HG03196 (cell line): Measurements from ENCODE around the gene LMF1.
"Not testable (repeated sequence)": the region's sequence is repeated elsewhere in the genome, so short reads cannot be mapped to it uniquely, and the experiment has no call there.

Experiments
- ATAC-seq: cut with Tn5 transposase; IDR thresholded peaks from one replicate; pipeline ENCODE4 v1.9.1; 2021; ENCODE audit not compliant: unreplicated experiment

The LMF1 gene

DNA sequence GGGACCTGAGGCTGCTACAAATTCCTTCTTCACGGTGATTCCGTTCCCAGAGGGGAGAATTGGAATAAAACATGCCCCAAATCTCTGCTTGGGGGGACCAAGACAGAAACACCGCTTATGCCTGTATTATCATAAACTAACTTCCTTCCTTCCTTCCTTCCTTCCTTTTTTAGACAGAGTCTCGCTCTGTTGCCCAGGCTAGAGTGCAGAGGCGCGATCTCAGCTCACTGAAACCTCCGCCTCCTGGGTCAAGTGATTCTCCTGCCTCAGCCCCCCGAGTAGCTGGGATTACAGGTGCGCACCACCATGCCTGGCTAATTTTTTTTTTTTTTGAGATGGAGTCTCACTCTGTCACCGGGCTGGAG, 150.8 kb downstream of the LMF1 start:
- not testable (repeated sequence) for ATAC-seq

DNA sequence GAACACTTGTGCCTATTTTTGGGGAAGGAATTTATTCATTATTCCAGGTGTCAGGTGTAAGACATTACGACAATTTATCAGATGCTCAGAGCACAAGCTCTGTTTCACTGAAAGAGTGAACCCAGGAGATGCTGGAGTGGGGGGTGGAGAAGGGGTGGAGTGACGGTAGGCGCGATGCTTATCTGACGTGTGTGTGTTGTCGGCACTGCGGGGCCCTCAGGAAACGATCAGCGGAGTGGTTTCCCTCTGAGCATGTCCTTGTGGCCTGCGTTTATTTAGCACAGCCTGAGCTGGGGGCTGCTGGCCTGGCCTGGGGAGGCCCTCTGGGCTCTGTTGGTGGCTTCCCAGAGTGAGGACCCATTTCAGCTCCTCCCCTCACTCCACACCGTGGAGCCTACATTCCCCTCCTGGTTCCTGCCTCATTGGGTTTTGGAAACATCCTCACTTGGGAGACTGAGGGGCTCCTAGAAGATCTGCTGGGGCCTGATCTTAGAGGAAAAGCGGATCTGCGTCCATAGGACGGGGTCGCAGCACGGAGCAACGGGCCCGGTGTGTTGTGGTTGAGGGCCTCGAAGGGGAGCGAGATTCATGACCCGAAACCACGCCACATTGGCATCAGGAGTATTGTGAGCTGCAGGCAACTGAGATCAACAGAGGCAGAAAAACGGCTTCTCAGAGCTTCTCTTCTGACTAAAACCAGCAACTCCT, 151.3 kb downstream of the LMF1 start:
- ATAC-seq: no peak

DNA sequence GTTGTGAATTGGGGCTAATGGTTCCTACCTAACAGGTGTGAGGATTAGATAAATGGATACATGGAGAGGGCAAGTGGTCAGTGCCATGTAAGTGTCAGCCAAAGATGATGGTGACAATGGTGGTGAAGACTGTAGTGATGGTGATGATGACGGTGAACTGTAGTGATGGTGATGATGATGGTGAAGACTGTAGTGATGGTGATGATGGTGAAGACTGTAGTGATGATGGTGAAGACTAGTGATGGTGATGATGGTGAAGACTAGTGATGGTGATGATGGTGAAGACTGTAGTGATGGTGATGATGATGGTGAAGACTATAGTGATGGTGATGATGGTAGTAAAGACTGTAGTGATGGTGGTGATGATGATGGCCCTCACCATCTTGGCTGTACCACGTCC, 152.2 kb downstream of the LMF1 start:
- ATAC-seq: no peak

DNA sequence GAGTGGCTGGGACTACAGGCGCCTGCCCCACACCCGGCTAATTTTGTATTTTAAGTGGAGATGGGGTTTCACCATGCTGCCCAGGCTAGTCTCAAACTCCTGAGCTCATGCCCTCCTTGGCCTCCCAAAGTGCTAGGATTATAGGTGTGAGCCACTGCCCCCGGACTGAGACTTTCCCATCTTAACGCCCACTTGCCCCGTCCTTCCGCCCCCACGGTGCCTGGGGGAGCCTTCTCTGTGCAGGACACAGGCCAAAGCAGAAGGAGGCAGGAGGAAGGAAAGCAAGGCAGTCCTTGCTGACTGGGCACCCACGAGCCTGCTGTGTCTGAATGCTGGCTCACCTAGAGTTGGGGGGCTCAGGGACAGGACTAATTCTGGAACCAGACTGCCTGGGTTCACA, 152.7 kb downstream of the LMF1 start:
- no peak for ATAC-seq

DNA sequence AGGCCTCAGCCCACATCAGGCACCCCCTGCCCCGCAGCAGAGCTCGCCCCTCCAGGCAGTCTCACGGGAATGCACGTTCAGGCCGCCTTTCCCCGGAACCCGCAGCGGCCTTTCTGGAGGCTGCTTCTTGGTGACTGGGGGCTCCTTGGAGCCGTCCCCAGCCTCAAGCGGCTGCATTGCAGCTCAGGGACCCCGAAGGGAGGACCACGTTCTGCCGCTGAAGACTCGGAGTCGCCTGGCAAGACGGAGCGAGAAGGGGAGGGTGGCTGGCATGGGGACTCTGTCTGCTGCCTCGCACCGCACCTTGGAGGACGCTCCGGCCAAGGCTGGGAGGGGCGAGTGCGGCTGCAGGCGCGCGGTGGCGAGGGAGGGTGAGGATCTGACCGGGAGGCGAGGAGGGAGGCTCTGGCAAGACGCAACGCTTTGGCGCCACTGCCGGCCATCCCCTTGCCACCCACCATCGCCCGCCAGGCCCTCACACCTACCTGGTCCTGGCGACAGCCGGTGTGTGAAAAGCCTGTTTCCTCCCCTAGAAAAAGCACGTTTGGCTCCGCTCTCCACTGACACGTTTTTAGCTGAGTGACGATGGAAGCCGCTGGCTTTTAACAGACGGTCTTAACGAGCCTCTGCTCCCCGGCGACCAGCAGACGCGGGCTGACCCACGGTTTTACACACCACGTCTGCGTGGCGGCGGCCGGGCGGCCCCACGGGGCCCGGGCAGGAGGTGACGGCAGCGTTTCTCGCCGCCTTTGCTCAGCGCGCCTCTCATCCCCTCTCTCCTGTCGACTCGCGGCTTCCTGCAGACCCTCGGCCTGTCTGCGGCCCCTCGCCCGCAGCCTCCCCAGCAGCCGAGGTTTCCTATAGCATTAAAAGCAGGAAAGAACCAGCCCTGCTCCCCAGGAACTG, 153.5 kb downstream of the LMF1 start:
- no peak for ATAC-seq

DNA sequence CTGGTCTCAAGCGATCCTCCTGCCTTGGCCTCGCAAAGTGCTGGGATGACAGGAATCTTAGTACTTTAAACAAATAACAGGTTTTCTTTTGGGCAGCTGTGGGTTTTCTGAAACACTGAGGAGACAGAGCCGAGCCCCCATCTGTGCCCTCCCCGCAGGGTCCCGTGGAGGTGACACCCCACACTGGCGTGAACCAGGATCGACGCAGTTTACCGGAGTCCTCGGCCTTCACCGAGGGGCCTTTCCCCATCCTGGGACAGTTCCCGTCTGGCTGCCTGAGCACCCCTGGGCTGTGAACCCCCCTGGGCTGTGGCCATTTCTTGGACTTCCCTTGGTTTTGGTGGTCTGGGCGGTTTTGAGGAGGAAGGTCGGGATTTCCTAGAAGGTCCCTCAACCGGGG, 154.9 kb downstream of the LMF1 start:
- ATAC-seq: no peak

DNA sequence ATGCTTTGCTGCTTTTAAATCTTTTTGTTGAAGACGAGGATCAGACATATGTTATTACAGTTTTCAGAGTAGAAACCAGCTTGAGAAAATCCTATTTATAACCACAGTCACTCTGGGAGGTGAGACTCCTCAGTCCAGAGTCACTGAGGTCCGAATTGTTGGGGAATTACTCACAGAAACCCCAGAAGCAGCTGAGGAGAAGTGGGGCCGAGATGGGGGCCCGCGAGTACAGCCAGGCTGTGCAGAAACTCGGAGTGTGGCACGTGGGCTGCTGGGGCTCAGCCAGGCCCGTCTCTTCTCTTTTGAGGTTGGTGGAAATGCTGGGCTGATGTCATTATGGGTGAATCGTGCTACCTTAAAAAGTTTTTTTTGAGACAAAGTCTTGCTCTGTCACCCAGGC, 155.8 kb downstream of the LMF1 start:
- no peak for ATAC-seq

DNA sequence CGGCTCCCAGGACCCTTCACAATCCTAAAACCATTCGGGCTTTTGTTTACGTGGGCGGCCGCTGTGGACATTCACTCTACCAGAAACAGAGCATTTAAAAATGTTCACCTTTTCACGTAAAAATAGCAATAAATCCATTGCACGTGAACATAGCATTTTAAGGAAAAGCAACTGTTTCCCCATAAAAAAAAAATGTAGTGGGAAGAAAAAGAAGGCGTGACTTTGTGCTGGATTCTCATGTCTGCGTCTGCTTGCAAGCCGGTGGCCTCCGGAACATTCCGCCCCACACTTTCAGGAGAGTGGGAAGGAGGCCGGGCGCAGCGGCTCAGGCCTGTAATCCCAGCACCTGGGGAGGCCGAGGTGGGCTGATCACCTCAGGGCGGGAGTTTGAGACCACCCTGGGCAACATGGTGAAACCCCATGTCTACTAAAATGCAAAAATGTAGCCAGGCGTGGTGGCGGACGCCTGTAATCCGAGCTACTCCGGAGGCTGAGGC, 156.8 kb downstream of the LMF1 start:
- no peak for ATAC-seq

DNA sequence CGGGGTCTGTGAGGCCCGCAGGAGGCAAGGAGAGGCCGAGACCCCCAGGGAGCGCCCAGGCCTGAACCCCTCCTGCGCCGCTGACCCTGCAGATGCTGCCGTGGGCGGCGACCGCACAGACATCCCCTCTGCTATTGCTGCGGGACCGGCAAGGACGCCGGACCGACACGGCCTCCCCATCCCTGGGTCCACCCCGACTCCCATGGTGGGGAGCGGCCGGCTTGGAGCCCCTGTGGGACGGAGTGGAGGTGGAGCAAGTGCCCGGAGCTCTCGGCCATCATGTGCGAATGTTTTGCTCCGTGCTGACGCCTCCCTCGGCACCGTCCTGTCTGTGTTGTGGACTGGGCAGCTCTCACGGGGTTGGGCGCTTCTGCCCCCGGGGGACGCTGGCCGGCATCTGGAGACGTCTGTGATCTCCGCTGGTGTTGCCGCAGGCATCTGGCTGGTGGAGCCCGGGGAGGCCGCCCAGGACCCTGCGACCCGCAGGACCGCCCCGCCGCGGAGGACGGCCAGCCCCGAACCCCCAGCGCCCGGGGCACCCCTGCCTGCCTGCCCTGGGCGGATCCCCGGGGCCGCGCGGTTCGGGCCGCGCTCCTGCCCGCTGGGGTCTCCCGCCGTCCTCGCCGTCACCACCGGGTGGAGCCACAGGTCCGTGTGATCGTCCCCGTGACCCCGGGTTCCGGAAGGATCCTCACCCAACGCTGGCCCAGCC, 157.4 kb downstream of the LMF1 start:
- ATAC-seq: no peak

DNA sequence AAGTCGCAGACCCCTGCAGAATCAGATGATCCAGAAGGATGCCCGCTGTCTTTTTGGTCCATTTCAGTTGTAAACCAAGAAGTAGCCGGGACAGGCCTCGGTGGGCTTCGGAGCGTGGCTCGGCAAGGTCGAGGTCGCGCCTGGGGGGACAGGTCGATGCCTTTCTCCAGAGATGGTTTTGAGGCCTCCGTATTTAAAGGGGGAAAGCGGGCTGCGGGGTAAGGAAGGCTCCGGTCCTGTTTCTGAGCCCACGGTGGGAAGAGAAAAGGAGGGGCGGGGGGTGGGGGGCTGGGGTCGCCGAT, 162.7 kb downstream of the LMF1 start:
- ATAC-seq: no peak

DNA sequence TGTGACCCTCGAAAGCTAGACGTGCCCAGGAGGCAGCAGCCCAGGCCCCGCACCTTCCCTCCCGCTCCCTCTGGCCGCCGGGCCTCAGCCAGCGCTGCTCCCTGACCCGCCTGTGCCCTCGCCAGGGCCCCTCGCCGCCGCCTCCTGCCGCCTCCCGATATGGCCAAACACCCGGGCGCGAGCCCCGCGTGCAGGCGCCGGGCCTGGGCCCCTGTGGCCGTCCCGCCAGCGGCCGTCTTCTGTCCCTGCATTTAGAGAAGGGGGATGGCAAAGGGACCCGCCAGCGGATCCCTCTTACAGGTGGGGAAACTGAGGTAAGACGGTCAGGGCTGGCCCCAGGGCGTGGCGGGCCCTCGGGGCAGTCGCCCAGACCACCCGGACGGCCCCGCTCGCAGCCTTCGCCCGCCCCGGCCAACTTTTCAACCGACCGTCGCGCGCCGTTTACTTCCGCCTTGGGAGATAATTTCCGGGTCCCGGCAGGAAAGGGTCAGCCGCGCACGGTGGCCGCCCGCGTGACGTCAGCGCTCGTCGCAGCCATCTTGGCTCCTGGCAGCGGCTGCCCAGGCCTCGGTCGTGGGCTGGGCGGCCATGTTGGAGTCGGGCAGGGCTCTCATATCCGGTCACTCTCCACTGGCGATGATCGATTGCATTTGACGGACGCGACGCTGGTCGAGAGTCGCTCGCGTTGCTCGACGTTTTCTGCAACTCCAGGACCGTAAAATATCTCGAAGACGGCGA, 163.3 kb downstream of the LMF1 start:
- ATAC-seq: peak; percentile 85

DNA sequence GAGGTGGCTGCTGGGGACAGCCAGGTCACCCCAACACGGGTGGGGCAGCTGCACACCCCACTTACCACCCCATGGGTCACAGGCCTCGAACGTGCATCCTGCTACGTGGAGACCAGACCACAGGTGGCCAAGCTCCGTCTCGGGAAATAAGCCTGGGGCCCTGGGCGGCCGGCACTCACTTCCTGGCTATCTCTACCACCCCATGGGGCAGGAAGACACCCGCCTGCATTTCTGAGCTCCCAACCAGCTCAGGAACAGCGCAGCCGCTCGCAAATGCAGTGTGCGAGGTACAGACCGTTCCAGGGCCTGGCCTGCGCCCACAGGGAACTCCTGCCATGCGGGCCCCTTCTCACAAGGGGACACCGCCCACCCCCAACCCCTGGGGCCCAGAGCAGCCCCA, 165.3 kb downstream of the LMF1 start:
- no peak for ATAC-seq

DNA sequence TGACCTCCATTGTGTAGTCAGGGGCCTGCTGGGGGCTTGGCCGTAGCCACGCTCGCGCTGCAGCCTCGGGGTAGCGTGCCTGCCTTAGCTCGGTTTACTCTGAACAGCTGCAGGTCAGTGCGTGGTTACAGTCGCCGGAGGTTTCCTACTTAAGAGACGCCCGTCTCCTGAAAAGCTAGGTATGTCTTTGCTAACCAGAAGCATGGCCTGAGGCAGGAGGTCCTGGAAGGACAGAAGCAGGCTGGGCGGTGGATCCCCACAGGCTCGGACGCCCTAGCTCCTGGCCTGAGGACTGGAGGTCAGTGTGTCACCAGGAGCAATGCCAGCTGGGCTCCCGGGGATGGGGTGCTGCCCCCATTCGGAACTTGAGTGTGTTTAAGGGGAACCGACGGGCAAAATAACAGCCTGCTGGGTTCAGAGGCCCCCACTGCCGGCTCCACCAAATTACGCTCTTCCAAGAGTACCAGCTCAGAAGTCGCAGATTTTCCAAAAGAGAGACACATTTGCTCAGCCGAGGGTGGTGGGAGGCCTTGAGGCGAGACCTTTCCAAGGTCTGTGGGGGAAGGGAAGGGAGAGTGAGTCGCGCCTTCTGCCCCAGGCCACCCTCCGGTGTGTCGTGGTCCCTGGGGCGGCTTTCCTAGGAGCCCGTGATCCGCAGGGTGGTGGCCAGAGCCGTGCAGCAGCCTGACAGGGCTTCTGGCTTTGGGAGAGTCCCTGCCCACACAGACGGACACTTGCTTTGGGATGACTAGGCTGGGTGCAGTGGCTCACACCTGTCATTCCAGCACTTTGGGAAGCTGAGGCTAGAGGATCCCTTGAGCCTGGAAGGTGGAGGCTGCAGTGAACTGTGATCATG, 166.4 kb downstream of the LMF1 start:
- ATAC-seq: no peak

DNA sequence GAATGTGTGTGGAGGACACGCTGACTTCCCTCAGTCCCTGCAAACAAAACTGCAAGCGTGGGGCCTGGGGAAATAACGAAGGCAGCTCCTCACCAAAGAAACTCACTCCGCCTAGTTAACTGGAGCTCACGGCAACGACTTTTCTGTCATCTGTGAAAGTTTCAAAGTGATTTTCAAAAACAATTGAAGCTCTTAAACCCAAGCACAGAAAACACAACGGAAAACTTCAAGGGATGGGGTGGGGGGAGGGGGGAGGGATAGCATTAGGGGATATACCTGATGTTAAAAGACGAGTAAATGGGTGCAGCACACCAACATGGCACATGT, 167.1 kb downstream of the LMF1 start:
- ATAC-seq: no peak
